Suppressor macrophage (primary cell): ENCODE data around the gene RPS13.
"Not testable (repeated sequence)": the region's sequence is repeated elsewhere in the genome, so short reads cannot be mapped to it uniquely, and the experiment has no call there.

Experiments
- DNase-seq, 4 experiments: peaks; one replicate each; pipeline ENCODE4 v3.0.0-alpha.2; 2020 to 2022
- total RNA-seq, 17 experiments: gene quantifications; one replicate each; lab custom pipeline; 2026; ENCODE audit warnings: mixed read lengths in 6 of 17, inconsistent platforms in 3 of 17; lab: John Stamatoyannopoulos, UW

RPS13 gene
- 109 to 239 (median 192) reads per million in 17 experiments for total RNA-seq

- peak; percentile 98 to 99 (median 98) for DNase-seq
Observed at GRCh38 chr11:17077520-17078401, at the start of gene RPS13. Gene RPS13, minus strand, starts transcription at chr11:17077667. Its CDS starts 26 bp downstream, at chr11:17077641.

DNA sequence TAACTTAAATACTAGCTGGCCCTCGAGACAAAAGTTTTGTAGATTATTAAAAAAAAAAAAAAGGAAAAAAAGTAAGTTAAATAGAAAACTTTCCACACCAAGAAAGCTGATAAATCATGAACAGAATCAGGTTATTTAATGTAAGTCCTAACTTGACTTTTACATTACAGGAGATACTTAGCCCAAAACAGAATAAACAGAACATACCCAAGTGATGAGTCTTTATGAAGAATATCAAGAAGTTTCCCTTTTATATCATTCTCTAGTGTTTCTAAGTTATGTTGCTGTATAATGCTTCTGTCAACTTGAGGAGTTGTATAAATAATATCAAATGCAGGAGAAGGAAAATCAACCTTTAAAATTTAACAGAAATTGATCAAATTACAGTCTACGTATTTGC, 44.5 kb upstream of the RPS13 start:
- DNase-seq = no peak

GRCh38 chr11:17117262-17117661, 39.8 kb upstream of the RPS13 start:
- no peak for DNase-seq

DNA sequence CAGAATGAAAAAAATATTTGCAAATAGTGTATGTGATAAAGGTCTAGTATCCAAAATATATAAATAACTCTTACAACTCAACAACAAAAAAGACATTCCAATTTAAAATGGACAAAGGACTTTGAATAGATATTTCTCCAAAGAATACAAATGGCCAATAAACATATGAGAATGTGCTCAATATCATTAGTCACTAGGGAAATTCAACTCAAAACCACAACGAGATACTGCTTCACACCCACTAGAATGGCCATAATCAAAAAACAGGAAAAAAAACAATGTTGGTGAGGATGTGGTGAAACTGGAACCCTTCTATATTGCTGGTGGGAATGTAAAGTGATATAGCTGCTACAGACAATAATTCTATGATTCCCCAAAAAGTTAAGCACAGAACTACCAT, 38.6 kb upstream of the RPS13 start:
- DNase-seq = no peak

GRCh38 chr11:17107745-17108144, 30.3 kb upstream of the RPS13 start:
- DNase-seq = not testable (repeated sequence)

DNA sequence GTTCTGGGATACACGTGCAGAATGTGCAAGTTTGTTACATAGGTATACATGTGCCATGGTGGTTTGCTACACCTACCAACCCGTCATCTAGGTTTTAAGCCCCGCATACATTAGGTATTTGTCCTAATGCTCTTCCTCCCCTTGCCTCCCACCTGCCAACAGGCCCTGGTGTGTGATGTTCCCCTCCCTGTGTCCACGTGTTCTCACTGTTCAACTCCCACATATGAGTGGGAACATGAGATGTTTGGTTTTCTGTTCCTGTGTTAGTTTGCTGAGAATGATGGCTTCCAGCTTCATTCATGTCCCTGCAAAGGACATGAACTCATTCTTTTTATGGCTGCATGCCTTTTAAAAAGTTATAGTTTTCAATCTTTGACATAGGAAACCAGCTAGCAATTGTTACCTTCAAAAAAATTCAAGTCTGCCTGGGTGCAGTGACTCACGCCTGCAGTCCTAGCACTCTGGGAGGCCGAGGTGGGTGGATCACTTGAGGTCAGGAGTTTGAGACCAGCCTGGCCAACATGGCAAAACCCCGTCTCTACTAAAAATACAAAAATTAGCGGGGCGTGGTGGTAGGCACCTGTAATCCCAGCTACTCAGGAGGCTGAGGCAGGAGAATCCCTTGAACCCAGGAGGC, 28.1 kb upstream of the RPS13 start:
- DNase-seq = not testable (repeated sequence)

DNA sequence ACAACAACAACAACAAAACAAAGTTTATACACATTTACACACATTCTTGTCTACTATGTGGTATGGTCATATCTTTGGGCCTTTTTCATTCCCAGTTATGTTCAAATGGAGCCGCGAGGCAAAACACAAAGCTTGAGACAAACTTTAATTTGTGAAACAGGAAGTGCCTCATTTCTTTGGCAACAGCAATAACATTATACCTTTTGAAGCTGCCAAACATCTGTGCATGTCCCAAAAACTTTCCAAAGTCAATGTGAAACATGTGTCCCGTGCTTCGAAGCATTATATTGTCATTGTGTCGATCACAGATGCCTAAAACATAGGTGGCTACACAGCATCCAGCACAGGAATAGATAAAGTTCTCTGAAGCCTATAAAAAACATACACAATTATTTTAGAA, 25.0 kb upstream of the RPS13 start:
- no peak for DNase-seq

DNA sequence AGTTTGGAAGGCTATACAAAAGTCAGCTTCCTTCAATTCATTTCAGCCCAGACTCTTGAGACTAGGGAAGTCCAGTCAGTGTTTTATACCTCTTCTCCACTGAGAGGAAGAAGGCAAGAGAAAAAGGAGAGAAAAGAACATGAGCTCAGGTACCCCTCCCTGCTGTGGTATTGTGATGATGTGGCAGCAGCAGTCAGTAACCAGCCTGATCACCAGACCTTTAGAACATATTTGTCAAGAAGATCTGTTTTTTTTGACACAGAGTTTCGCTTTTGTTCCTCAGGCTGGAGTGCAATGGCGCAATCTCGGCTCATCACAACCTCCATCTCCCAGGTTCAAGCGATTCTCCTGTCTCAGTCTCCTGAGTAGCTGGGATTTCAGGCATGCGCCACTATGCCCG, 21.2 kb upstream of the RPS13 start:
- DNase-seq = peak; percentile 17 to 65 (median 54)

DNA sequence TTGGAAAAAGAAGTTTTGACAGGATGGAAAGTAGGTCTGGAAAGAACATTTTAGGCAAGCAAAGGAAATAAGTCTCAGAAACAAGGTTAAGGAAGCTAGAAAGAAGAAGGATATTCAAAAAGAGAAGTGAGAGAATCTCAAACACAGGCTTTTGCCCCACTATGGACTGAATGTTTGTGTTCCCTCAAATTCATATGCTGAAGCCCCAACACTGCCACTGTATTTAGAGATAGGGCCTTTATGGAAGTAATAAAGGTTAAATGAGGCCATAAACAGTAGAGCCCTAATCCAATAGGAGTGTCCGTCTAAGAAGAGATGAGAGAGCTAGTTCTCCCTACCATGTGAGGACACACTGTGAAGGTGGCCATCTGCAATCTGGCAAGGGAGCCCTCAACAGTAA, 20.6 kb upstream of the RPS13 start:
- DNase-seq = peak; percentile 38 to 70 (median 56)

GRCh38 chr11:17085976-17086375, 8.5 kb upstream of the RPS13 start:
- not testable (repeated sequence) for DNase-seq

DNA sequence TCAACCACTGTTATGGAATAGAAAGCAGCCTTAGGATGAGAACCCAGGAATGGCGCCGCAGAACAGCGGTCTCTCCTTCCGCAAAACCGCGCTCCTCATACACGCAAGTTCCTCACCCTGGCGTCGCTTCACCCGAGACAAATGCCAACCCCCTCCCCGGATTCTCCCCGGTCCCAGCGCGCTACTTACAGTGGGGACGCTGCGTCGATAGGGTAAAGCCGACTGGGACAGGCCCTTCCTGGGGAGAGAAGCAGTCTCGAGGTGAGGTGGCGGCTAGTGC, 287 bp downstream of the RPS13 start:
- peak; percentile 58 to 73 (median 64) for DNase-seq

DNA sequence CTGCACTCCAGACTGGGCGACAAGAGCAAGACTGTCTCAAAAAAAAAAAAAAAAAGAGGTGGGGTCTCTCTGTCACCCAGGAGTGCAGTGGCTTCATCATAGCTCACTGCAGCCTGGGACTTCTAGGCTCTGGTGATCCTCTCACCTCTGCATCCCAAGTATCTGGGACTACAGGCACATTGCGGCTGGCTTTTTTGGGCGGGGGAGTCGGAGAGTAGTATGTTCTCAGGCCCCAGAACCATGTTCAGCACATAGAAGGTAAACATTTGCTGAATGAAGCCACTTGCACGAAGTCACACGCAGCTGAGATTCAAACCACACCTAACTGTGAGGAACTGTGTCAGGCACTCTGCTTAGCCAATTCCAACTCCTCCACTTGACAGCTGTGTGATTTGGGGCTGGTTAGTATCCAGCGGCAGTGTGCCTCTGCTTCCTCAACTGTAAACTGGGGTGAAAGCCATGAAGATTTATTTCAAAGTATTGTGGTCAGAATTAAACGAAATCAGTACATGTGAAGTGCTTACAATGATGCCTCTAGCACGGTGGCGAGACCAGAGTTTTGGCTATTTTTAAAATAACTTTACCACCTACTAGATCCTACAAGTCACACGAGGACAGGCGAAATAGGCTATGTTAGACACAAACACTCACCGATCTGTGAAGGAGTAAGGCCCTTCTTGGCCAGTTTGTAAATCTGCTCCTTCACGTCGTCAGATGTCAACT, 789 bp downstream of the RPS13 start:
- DNase-seq = peak; percentile 28 to 57 (median 51)

DNA sequence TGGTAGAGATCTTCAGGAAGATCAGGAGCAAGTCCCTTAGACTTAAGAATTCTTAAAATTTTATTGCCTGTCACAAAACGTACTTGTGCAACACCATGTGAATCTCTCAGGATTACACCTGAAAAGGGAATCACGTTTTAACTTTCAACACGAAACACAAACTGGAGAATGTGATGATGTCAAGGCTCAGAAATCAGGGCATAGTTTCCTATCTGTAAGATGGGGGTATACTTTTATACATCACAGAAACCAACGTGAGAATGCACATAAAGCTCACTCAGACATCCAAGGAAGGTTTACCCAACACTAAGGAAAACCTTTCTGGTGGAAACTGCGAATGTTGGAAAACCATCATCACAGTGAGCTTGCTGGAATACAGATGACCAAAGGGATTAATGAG, 2.0 kb downstream of the RPS13 start:
- DNase-seq = no peak

GRCh38 chr11:17073370-17074027, 4.0 kb downstream of the RPS13 start:
- DNase-seq = no peak

DNA sequence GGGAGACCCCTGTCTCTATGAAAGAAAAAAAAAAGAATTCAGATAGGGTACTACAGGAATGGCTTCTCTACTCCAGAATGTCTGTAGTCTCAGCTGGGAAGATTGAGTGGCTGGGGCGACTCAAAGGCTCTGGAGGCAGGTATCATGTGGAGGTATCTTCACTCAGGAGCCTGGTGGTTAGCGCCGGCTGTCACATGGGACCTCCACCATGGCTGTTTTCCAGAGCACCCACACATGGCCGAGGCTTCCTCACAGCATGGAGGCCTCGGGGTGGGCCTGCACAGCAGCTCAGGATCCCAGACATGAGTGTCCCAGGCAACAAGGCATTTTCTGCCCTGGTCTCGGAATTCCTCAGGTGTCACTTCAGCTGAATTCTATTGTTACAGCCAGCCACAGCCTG, 10.1 kb downstream of the RPS13 start:
- DNase-seq = no peak

- no peak for DNase-seq
Observed at GRCh38 chr11:17066691-17067090, 10.8 kb downstream of the RPS13 start.

GRCh38 chr11:17063171-17064002, 14.1 kb downstream of the RPS13 start:
- DNase-seq = peak; percentile 59 to 75 (median 63)

DNA sequence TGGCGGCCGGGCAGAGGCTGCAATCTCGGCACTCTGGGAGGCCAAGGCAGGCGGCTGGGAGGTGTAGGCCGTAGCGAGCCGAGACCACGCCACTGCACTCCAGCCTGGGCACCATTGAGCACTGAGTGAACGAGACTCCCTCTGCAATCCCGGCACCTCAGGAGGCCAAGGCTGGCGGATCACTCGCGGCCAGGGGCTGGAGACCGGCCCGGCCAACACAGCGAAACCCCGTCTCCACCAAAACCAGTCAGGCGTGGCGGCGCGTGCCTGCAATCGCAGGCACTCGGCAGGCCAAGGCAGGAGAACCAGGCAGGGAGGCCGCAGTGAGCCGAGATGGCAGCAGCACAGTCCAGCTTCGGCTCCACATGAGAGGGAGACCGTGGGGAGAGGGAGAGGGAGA, 26.3 kb downstream of the RPS13 start:
- DNase-seq = not testable (repeated sequence)

GRCh38 chr11:17048491-17048890, 29.0 kb downstream of the RPS13 start:
- DNase-seq = not testable (repeated sequence)

DNA sequence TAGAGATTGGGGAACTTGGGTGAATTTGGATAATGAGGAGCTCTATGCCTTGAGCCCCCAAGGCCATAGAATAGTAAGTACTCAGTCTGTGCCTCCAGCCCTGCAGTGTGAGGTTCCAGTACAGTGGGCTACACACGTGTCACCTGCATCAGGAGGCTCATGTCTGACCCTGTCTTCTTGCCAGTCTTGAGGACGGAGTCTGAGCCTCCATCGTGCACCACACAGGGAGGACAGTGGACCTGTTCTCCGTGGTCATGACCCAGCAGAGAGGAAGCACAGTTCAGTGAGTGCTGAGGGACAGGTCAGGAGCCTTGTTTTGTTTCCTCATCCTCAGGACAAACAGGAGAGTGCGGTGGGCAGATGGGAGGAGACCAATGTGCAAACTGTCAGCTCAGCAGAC, 30.8 kb downstream of the RPS13 start:
- DNase-seq = no peak

- no peak for DNase-seq
Observed at GRCh38 chr11:17036666-17037658, 40.5 kb downstream of the RPS13 start.
